ENCODE measurements around the gene IVNS1ABP.
"Not testable (repeated sequence)": the region's sequence is repeated elsewhere in the genome, so short reads cannot be mapped to it uniquely, and the experiment has no call there.

IVNS1ABP gene

DNA sequence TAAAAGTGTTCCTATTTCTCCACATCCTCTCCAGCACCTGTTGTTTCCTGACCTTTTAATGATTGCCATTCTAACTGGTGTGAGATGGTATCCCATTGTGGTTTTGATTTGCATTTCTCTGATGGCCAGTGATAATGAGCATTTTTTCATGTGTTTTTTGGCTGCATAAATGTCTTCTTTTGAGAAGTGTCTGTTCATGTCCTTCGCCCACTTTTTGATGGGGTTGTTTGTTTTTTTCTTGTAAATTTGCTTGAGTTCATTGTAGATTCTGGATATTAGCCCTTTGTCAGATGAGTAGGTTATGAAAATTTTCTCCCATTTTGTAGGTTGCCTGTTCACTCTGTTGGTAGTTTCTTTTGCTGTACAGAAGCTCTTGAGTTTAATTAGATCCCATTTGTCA, 64.6 kb downstream of the IVNS1ABP start:
- DNase-seq (ENCODE audit: low read depth) = not testable (repeated sequence)

DNA sequence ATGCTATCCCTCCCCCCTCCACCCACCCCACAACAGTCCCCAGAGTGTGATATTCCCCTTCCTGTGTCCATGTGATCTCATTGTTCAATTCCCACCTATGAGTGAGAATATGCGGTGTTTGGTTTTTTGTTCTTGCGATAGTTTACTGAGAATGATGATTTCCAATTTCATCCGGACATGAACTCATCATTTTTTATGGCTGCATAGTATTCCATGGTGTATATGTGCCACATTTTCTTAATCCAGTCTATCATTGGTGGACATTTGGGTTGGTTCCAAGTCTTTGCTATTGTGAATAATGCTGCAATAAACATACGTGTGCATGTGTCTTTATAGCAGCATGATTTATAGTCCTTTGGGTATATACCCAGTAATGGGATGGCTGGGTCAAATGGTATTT, 65.1 kb downstream of the IVNS1ABP start:
- DNase-seq (ENCODE audit: low read depth) = not testable (repeated sequence)

DNA sequence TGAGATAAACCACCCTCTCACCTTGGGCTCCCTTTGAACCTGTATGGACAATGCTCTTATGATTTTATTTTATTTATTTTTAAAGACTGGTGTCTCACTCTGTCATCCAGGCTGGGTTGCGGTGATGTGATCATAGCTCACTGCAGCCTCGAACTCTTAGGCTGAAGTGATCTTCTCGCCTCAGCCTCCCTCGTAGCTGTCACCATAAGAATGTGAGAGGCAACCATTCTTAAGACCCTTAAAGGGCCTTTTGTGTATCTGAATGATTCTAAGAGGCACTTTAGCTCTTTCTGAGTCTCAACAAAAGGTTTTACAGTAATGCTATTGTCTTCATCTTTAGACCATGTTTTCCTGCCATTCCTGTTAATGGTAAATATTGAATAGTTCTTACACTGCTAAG, 67.0 kb downstream of the IVNS1ABP start:
- DNase-seq (ENCODE audit: low read depth) = no peak

DNA sequence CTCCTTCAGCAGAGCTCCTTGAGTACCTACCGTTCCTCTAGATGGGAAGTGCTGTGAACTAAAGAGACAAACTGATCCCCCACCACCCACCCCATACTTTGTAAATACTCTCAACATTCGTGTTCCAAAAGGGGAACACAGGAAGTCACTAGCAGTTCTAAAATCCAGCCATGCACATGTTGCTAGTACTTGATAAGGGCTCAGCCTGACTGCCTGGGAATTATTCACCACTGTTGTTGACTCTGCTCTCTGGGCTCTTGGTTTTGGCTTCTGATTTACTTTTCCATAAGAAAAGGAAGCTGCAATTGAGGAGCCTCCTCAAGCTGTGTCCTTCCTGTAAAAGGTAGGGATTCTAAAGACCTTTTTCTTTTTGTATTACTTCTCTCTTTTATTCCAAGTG, 67.5 kb downstream of the IVNS1ABP start:
- no peak for DNase-seq (ENCODE audit: low read depth)
